ENCODE measurements around the gene ANAPC5. TPM values are rescaled to one million over a fixed set of nuclear protein-coding genes. Genes with fewer than 3 reads are reported as not detected.

Gene ANAPC5
- total RNA-seq, 1 donor from 2014 or later: 85.8 TPM

DNA sequence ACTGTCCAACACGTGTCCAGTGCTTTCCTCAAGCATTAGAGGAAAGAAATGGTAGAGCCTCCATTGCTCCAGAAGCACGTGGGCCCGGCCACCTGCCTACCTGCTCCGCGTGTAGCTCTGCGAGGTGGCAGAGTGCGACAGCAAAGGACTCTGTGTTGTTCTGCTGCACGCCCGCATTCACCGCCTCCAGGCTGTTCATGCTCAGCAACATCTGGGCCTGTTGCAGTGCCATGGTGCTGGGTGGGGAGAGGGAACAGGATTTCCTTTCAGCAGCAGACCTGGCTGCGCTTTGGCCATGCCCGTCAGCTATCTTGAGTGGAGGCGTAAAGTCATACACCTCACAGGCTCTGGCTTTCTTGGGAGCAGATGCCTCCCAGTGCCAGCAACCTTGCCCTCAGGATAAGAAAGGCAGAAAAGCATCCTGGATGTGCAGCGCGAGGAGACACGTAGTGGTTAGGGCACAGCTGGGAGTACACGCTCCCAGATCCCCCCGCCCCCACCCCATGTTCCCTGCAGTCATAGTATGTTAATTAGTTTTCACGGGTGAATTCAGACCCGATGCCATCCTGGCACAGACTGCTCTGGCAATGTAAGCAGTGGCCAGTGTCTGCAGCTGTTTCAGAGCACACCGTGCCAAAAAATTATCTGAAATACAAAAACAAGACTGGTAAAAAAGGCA, 25.1 kb downstream of the ANAPC5 start:
- H3K4me1 Mint-ChIP-seq (ENCODE audit: low read depth, unreplicated experiment): no peaks in the 10 kb centered on the region
- peaks cover 45% of the 10 kb centered on the region for H3K36me3 ChIP-seq (ENCODE audit: insufficient read depth, low read length)
- DNase-seq (ENCODE audit: low read depth): no peak
- H3K9ac ChIP-seq (ENCODE audit: low read length): no peak overlapping the region
- FAIRE-seq: no peak
- no peak overlapping the region for H3K4me2 ChIP-seq (ENCODE audit: low read length)
- no peak overlapping the region for H2AFZ ChIP-seq (ENCODE audit: low read depth, low read length)
- H3K9me3 ChIP-seq (ENCODE audit: insufficient read depth, low read depth, low read length): no peaks in the 10 kb centered on the region
- no peaks in the 10 kb centered on the region for H3K27me3 ChIP-seq (ENCODE audit: insufficient read depth, low read length)
- H3K79me2 ChIP-seq (ENCODE audit: insufficient read depth, low read length): no peaks in the 10 kb centered on the region
- no peak overlapping the region for H3K27ac ChIP-seq (ENCODE audit: low read depth, low read length)
- H3K4me1 ChIP-seq (ENCODE audit: insufficient read depth, low read length): no peaks in the 10 kb centered on the region
- H3K4me3 Mint-ChIP-seq (ENCODE audit: unreplicated experiment): no peak overlapping the region
- H3K27me3 Mint-ChIP-seq (ENCODE audit: low read depth, unreplicated experiment): no peaks in the 10 kb centered on the region
- peaks cover 3% of the 10 kb centered on the region for H4K20me1 ChIP-seq (ENCODE audit: insufficient read depth, low read length)
- TF ChIP-seq, protein P1, sequence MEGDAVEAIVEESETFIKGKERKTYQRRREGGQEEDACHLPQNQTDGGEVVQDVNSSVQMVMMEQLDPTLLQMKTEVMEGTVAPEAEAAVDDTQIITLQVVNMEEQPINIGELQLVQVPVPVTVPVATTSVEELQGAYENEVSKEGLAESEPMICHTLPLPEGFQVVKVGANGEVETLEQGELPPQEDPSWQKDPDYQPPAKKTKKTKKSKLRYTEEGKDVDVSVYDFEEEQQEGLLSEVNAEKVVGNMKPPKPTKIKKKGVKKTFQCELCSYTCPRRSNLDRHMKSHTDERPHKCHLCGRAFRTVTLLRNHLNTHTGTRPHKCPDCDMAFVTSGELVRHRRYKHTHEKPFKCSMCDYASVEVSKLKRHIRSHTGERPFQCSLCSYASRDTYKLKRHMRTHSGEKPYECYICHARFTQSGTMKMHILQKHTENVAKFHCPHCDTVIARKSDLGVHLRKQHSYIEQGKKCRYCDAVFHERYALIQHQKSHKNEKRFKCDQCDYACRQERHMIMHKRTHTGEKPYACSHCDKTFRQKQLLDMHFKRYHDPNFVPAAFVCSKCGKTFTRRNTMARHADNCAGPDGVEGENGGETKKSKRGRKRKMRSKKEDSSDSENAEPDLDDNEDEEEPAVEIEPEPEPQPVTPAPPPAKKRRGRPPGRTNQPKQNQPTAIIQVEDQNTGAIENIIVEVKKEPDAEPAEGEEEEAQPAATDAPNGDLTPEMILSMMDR (IDR thresholded peaks at IDR 0.05; ENCODE audit: insufficient read depth, low read depth, low read length): no peak
- H3K27ac Mint-ChIP-seq (ENCODE audit: unreplicated experiment): no peak overlapping the region
- H3K4me3 ChIP-seq (ENCODE audit: insufficient read depth, low read depth, low read length): no peak overlapping the region
- peaks cover 21% of the 10 kb centered on the region for H3K36me3 Mint-ChIP-seq (ENCODE audit: low read depth, unreplicated experiment)
- H3K9me3 Mint-ChIP-seq (ENCODE audit: unreplicated experiment): no peaks in the 10 kb centered on the region

DNA sequence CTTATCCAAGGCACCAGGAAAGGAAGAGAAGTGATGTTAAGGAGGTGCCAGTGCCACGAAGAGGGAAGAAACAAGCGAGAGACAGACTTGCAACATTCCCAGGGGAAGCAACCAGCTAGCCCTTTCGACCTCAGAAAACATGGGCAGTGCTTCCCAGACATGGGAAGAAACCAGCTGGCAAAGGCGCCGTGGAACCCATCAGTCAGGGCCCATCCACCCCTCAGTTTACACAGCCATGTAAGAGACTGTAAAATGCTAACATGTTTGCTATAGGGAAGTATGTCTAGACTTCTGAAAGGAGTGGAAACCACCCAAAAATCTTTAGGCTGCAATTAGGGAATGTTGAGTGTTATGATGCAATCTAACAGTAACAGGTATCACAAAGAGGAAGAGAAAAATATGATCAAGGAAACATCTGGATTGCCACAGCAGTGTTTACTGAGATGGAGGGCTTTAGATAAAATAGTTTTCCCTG, 26.3 kb downstream of the ANAPC5 start:
- Histone ChIP-seq H3K9ac (ENCODE audit: low read length) (no peak overlapping the region), H4K20me1 (ENCODE audit: insufficient read depth, low read length) (no peaks in the 10 kb centered on the region), H3K79me2 (ENCODE audit: insufficient read depth, low read length) (no peaks in the 10 kb centered on the region), H2AFZ (ENCODE audit: low read depth, low read length) (no peak overlapping the region), H3K4me1 (ENCODE audit: insufficient read depth, low read length) (no peaks in the 10 kb centered on the region), H3K9me3 (ENCODE audit: insufficient read depth, low read depth, low read length) (no peaks in the 10 kb centered on the region), H3K4me3 (ENCODE audit: insufficient read depth, low read depth, low read length) (no peak overlapping the region), H3K27me3 (ENCODE audit: insufficient read depth, low read length) (no peaks in the 10 kb centered on the region), H3K36me3 (ENCODE audit: insufficient read depth, low read length) (peaks cover 38% of the 10 kb centered on the region), H3K27ac (ENCODE audit: low read depth, low read length) (no peak overlapping the region), H3K4me2 (ENCODE audit: low read length) (no peak overlapping the region)
- Mint-ChIP-seq H3K4me1 (ENCODE audit: low read depth, unreplicated experiment) (no peaks in the 10 kb centered on the region), H3K4me3 (ENCODE audit: unreplicated experiment) (no peak overlapping the region), H3K27me3 (ENCODE audit: low read depth, unreplicated experiment) (no peaks in the 10 kb centered on the region), H3K9me3 (ENCODE audit: unreplicated experiment) (no peaks in the 10 kb centered on the region), H3K36me3 (ENCODE audit: low read depth, unreplicated experiment) (peaks cover 21% of the 10 kb centered on the region), H3K27ac (ENCODE audit: unreplicated experiment) (no peak overlapping the region)
- no peak for DNase-seq (ENCODE audit: low read depth)
- TF ChIP-seq, protein P1 (IDR thresholded peaks at IDR 0.05; ENCODE audit: insufficient read depth, low read depth, low read length): no peak
- TF ChIP-seq EZH2 (IDR thresholded peaks at IDR 0.05; ENCODE audit: insufficient read depth, low read length): no peak
- FAIRE-seq: no peak

DNA sequence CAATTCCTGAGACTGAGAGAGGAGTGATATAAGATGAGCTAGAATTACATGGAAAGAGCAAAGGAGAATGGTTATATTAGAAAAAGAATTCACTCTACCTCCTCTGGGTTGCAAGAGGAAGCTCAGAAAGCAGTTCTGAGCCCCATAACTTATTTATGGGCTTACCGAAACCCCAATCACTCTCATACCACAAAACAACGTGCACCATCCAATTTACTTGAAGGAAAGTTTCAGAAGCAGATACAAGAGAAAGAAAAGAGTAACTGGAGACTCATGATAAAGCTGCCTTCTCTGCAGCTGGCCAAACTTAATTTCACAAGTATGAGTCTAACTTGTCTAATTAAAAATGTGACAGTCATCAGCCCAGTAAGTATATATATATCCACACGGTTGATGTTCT, 28.3 kb downstream of the ANAPC5 start:
- no peak for FAIRE-seq
- no peaks in the 10 kb centered on the region for H3K27me3 ChIP-seq (ENCODE audit: insufficient read depth, low read length)
- no peaks in the 10 kb centered on the region for H3K9me3 ChIP-seq (ENCODE audit: insufficient read depth, low read depth, low read length)
- DNase-seq (ENCODE audit: low read depth): no peak
- H3K27ac Mint-ChIP-seq (ENCODE audit: unreplicated experiment): no peak overlapping the region
- no peaks in the 10 kb centered on the region for H3K9me3 Mint-ChIP-seq (ENCODE audit: unreplicated experiment)
- no peaks in the 10 kb centered on the region for H3K27me3 Mint-ChIP-seq (ENCODE audit: low read depth, unreplicated experiment)
- H4K20me1 ChIP-seq (ENCODE audit: insufficient read depth, low read length): no peaks in the 10 kb centered on the region
- H3K4me3 ChIP-seq (ENCODE audit: insufficient read depth, low read depth, low read length): no peak overlapping the region
- no peak overlapping the region for H3K4me2 ChIP-seq (ENCODE audit: low read length)
- H3K36me3 Mint-ChIP-seq (ENCODE audit: low read depth, unreplicated experiment): peaks cover 20% of the 10 kb centered on the region
- H3K4me1 Mint-ChIP-seq (ENCODE audit: low read depth, unreplicated experiment): no peaks in the 10 kb centered on the region
- peaks cover 31% of the 10 kb centered on the region for H3K36me3 ChIP-seq (ENCODE audit: insufficient read depth, low read length)
- H2AFZ ChIP-seq (ENCODE audit: low read depth, low read length): no peak overlapping the region
- H3K4me3 Mint-ChIP-seq (ENCODE audit: unreplicated experiment): no peak overlapping the region
- H3K79me2 ChIP-seq (ENCODE audit: insufficient read depth, low read length): no peaks in the 10 kb centered on the region
- no peaks in the 10 kb centered on the region for H3K4me1 ChIP-seq (ENCODE audit: insufficient read depth, low read length)
- H3K9ac ChIP-seq (ENCODE audit: low read length): no peak overlapping the region
- no peak for TF ChIP-seq EZH2 (IDR thresholded peaks at IDR 0.05; ENCODE audit: insufficient read depth, low read length)
- TF ChIP-seq, protein P1 (IDR thresholded peaks at IDR 0.05; ENCODE audit: insufficient read depth, low read depth, low read length): no peak
- no peak overlapping the region for H3K27ac ChIP-seq (ENCODE audit: low read depth, low read length)
